Measurements from ENCODE around the gene PLEKHG5.

Gene PLEKHG5

GRCh38 chr1:6419804-6420453 lies 71.5 kb downstream of the PLEKHG5 start, which contains the start of gene HES2:
HES2 (minus strand) TSS chr1:6419919; CDS start chr1:6419820, 99 bp downstream.
- no peak for TF ChIP-seq ZNF384 (IDR thresholded peaks at IDR 0.05)
- TF ChIP-seq SUZ12 (IDR thresholded peaks at IDR 0.05) = no peak
- no peak for TF ChIP-seq CTBP1 (IDR thresholded peaks at IDR 0.05; ENCODE audit: borderline replicate concordance)
- ChIA-PET CTCF (interaction anchor here (0.6 to 2.1 kb wide), 5 partner anchors 12 to 221 kb away, joined by 3 to 7 read pairs (median 4); no protein-coding TSS in a partner anchor), POLR2A (interaction anchor here (1.0 kb wide), 1 partner anchor 71 kb away, joined by 3 read pairs; the partner anchor contains the start of gene PLEKHG5)
- DNase-seq (ENCODE audit: extremely low spot score) = no peak

DNA sequence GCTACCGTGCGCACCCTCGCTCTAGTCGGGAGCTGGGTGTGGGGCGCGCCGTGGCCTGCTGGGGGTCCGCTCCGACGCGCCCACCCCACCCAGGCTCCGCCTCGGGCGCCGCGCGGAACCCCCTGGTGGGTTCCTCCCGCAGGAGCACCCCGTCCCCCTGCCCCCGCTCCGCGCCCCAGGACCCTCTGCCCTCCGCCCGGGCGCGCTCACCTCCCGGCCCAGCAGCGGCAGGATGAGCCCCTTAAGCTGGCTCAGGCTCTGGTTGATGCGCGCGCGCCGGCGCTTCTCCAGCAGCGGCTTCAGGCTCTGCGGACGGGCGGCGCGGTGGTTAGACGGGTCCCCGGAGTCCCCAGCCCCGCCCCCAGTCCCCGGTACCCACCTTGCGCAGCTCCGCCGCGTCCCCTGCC lies 72.1 kb downstream of the PLEKHG5 start:
- POLR2A ChIA-PET = no interaction called here
- CTCF ChIA-PET = interaction anchor here (0.6 to 2.1 kb wide), 3 partner anchors 12 to 221 kb away, joined by 3 to 7 read pairs (median 3); no protein-coding TSS in a partner anchor
- TF ChIP-seq ZNF384 (IDR thresholded peaks at IDR 0.05) = no peak
- TF ChIP-seq LEF1 (IDR thresholded peaks at IDR 0.05; ENCODE audit: borderline replicate concordance) = no peak
- TF ChIP-seq SUZ12 (IDR thresholded peaks at IDR 0.05) = no peak
- no peak for TF ChIP-seq HDGF (IDR thresholded peaks at IDR 0.05; ENCODE audit: borderline replicate concordance)
- no peak for TF ChIP-seq FOXK2 (IDR thresholded peaks at IDR 0.05)
- no peak for TF ChIP-seq NFRKB (IDR thresholded peaks at IDR 0.05)
- TF ChIP-seq, protein P1, sequence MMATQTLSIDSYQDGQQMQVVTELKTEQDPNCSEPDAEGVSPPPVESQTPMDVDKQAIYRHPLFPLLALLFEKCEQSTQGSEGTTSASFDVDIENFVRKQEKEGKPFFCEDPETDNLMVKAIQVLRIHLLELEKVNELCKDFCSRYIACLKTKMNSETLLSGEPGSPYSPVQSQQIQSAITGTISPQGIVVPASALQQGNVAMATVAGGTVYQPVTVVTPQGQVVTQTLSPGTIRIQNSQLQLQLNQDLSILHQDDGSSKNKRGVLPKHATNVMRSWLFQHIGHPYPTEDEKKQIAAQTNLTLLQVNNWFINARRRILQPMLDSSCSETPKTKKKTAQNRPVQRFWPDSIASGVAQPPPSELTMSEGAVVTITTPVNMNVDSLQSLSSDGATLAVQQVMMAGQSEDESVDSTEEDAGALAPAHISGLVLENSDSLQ (IDR thresholded peaks at IDR 0.05) = no peak
- TF ChIP-seq L3MBTL2 (conservative IDR thresholded peaks at IDR 0.05) = no peak
- no peak for TF ChIP-seq BHLHE40 (IDR thresholded peaks at IDR 0.05; ENCODE audit: borderline replicate concordance)
- no peak for TF ChIP-seq ELF4 (IDR thresholded peaks at IDR 0.05)
- TF ChIP-seq CTBP1 (IDR thresholded peaks at IDR 0.05; ENCODE audit: borderline replicate concordance) = no peak
- no peak for TF ChIP-seq ARNT (IDR thresholded peaks at IDR 0.05)
- TF ChIP-seq SP1 (IDR thresholded peaks at IDR 0.05) = no peak
- no peak for DNase-seq (ENCODE audit: extremely low spot score)

- TF ChIP-seq ARNT (IDR thresholded peaks at IDR 0.05) = no peak
- TF ChIP-seq SP1 (IDR thresholded peaks at IDR 0.05) = no peak
- no peak for TF ChIP-seq HDGF (IDR thresholded peaks at IDR 0.05; ENCODE audit: borderline replicate concordance)
- TF ChIP-seq ZNF384 (IDR thresholded peaks at IDR 0.05) = no peak
- no peak for TF ChIP-seq LEF1 (IDR thresholded peaks at IDR 0.05; ENCODE audit: borderline replicate concordance)
- TF ChIP-seq FOXM1 (IDR thresholded peaks at IDR 0.05; ENCODE audit: borderline replicate concordance) = no peak
- TF ChIP-seq, protein P1 (IDR thresholded peaks at IDR 0.05) = no peak
- TF ChIP-seq SUZ12 (IDR thresholded peaks at IDR 0.05) = no peak
- no peak for TF ChIP-seq NFRKB (IDR thresholded peaks at IDR 0.05)
- TF ChIP-seq L3MBTL2 (conservative IDR thresholded peaks at IDR 0.05) = no peak
- TF ChIP-seq FOXA1 (IDR thresholded peaks at IDR 0.05) = no peak
- no peak for DNase-seq (ENCODE audit: extremely low spot score)
- ChIA-PET CTCF (interaction anchor here (0.6 to 2.1 kb wide), 2 partner anchors 19 to 220 kb away, joined by 3 to 7 read pairs; no protein-coding TSS in a partner anchor), POLR2A (no interaction called here)
These were observed 72.6 kb downstream of the PLEKHG5 start for GRCh38 chr1:6418668-6419396.

DNA sequence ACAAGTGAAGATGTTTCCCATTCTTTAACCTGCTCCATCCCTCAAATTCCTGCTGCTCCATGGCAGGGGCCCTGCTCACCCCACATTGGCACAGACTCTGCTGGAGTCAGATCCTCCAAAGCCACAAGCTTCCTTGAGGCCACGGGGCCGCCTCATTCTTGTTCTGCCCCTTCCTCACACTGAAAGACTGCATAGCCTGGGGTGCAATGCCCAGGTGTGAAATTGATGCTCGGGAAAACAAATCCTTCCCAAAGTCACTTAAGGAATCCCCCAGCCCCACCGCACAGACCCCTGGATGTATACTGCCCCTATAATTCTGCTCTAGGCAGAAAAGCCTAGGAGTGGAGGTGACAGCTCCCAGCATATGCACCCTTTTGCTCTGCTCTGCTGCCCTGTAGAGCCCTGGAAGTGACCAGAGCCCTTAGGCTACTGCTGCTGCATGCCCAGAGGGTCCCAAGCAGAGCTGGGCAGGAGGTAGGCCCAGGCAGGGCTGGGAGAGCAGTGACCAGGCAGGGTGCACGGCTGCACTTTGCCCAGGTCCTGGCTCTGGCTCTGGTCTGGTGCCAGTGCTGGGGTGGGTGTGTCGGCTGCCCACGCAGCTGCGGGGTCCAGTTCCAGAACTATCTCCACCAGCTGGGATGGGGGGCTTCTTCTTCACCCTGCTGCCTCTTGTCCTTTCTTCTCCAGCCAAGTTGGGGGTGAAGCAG lies 73.4 kb downstream of the PLEKHG5 start:
- TF ChIP-seq FOXA1 (IDR thresholded peaks at IDR 0.05) (no peak), FOXM1 (IDR thresholded peaks at IDR 0.05; ENCODE audit: borderline replicate concordance) (no peak), SP1 (IDR thresholded peaks at IDR 0.05) (no peak), HDGF (IDR thresholded peaks at IDR 0.05; ENCODE audit: borderline replicate concordance) (no peak), ELF4 (IDR thresholded peaks at IDR 0.05) (no peak), BHLHE40 (IDR thresholded peaks at IDR 0.05; ENCODE audit: borderline replicate concordance) (no peak), L3MBTL2 (conservative IDR thresholded peaks at IDR 0.05) (no peak), ARNT (IDR thresholded peaks at IDR 0.05) (no peak), SUZ12 (IDR thresholded peaks at IDR 0.05) (no peak), NFRKB (IDR thresholded peaks at IDR 0.05) (no peak), LEF1 (IDR thresholded peaks at IDR 0.05; ENCODE audit: borderline replicate concordance) (no peak), TARDBP (IDR thresholded peaks at IDR 0.05) (no peak), FOXK2 (IDR thresholded peaks at IDR 0.05) (no peak), CTBP1 (IDR thresholded peaks at IDR 0.05; ENCODE audit: borderline replicate concordance) (no peak), ZNF384 (IDR thresholded peaks at IDR 0.05) (no peak)
- CTCF ChIA-PET = interaction anchor here (0.7 kb wide), 1 partner anchor 20 kb away, joined by 3 read pairs; no protein-coding TSS in a partner anchor
- POLR2A ChIA-PET = interaction anchor here (0.9 kb wide), 1 partner anchor 184 kb away, joined by 3 read pairs; no protein-coding TSS in a partner anchor
- DNase-seq (ENCODE audit: extremely low spot score) = no peak

Data from HEK293T (cell line).